HL-60 (cell line): ENCODE data around the gene DCPS.

ENCODE experiments used
- GABPA ChIP-seq: IDR thresholded peaks from 2 replicates; pipeline ENCODE4 v1.6.1; 2012; ENCODE audit warnings: low read depth
- POLR2AphosphoS5 ChIP-seq: IDR thresholded peaks from 2 replicates; pipeline ENCODE4 v1.6.1; 2012; ENCODE audit warnings: low read depth
- SPI1 ChIP-seq: IDR thresholded peaks from 2 replicates; pipeline ENCODE4 v1.6.1; 2012; ENCODE audit warnings: low read depth, mild to moderate bottlenecking, borderline replicate concordance
- TF ChIP-seq, protein P1 (sequence below): IDR thresholded peaks from one replicate; pipeline ENCODE4 v1.5.1; 2011; ENCODE audit warnings: low read length, control low read depth, inconsistent platforms; ENCODE audit not compliant: insufficient read depth
- TF ChIP-seq, protein P2 (sequence below): IDR thresholded peaks from 2 replicates; pipeline ENCODE4 v1.6.1; 2012; ENCODE audit warnings: low read depth; ENCODE audit not compliant: insufficient replicate concordance

DNA sequence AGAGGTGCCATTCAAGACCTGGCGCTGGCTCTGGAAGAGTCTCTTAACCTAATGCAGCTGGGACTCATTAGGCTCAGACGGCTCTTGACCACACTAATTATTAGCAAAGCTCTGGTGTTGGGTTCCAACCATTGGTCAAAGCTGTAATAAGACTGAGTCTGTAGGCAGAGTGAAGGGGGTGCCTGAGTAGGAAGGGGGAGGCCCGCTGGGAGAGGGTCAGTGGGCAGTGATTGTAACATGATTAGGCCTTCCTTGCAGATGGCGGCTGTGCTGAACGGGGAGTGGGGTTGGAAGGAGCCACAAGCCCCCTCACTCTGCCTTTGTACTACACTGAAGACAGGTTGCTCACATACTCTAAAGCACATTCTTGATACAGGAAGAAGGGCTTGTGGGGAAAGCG, 40.4 kb upstream of the DCPS start:
- TF ChIP-seq, protein P1, sequence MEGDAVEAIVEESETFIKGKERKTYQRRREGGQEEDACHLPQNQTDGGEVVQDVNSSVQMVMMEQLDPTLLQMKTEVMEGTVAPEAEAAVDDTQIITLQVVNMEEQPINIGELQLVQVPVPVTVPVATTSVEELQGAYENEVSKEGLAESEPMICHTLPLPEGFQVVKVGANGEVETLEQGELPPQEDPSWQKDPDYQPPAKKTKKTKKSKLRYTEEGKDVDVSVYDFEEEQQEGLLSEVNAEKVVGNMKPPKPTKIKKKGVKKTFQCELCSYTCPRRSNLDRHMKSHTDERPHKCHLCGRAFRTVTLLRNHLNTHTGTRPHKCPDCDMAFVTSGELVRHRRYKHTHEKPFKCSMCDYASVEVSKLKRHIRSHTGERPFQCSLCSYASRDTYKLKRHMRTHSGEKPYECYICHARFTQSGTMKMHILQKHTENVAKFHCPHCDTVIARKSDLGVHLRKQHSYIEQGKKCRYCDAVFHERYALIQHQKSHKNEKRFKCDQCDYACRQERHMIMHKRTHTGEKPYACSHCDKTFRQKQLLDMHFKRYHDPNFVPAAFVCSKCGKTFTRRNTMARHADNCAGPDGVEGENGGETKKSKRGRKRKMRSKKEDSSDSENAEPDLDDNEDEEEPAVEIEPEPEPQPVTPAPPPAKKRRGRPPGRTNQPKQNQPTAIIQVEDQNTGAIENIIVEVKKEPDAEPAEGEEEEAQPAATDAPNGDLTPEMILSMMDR, result no peak
- no peak for TF ChIP-seq GABPA
- TF ChIP-seq POLR2AphosphoS5, result no peak
- no peak for TF ChIP-seq SPI1
- TF ChIP-seq, protein P2, sequence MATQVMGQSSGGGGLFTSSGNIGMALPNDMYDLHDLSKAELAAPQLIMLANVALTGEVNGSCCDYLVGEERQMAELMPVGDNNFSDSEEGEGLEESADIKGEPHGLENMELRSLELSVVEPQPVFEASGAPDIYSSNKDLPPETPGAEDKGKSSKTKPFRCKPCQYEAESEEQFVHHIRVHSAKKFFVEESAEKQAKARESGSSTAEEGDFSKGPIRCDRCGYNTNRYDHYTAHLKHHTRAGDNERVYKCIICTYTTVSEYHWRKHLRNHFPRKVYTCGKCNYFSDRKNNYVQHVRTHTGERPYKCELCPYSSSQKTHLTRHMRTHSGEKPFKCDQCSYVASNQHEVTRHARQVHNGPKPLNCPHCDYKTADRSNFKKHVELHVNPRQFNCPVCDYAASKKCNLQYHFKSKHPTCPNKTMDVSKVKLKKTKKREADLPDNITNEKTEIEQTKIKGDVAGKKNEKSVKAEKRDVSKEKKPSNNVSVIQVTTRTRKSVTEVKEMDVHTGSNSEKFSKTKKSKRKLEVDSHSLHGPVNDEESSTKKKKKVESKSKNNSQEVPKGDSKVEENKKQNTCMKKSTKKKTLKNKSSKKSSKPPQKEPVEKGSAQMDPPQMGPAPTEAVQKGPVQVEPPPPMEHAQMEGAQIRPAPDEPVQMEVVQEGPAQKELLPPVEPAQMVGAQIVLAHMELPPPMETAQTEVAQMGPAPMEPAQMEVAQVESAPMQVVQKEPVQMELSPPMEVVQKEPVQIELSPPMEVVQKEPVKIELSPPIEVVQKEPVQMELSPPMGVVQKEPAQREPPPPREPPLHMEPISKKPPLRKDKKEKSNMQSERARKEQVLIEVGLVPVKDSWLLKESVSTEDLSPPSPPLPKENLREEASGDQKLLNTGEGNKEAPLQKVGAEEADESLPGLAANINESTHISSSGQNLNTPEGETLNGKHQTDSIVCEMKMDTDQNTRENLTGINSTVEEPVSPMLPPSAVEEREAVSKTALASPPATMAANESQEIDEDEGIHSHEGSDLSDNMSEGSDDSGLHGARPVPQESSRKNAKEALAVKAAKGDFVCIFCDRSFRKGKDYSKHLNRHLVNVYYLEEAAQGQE, result no peak
